ENCODE measurements around the gene HERC3.

Gene HERC3

DNA sequence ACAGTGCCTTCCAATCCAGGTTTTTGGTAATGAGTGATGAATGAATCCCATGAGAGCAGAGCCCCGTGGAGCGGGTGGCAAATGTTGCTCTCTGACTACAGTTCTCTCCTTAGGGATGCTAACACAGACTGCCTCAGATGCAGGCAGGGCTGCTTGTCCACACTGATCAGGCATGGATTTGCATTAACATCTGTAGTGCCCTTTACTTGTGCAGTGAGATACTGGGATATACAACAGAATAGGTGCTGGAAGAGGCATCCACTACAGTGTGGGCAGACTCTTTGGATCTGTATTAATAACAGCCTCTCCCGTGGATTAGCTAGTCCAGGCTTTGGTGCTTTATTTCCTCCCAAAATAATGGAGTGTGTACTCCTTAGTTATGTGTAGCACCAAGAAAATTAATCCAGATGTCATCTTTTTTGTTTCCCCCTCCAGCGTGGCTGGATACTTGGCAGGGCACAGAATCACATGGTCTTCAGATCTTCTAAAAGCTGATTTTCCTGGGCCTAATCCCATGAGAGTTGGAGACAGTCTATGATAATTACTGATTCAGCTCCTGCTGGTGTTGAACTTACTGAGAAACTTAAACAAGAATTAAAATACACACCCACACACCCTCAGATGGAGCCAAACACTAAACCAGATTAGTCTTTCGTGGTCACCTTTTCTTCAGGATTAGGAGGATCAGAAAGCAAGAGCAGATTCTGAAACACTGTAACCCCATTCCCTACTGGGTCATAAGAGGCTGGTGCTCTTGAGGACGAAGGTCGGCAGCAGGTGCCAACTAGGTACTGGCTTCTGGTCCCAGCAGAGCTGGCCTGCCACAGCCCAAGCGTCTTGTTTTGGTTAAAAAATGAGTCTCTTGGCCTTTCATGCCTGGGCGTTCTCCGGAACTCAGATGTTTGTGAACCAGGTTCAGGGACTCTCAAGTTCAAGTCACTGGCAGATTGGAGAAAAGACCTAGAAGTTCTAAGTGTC is 128.5 kb downstream of the HERC3 start:
- no peak for DNase-seq (ENCODE audit: low read depth in 2 of 2)

DNA sequence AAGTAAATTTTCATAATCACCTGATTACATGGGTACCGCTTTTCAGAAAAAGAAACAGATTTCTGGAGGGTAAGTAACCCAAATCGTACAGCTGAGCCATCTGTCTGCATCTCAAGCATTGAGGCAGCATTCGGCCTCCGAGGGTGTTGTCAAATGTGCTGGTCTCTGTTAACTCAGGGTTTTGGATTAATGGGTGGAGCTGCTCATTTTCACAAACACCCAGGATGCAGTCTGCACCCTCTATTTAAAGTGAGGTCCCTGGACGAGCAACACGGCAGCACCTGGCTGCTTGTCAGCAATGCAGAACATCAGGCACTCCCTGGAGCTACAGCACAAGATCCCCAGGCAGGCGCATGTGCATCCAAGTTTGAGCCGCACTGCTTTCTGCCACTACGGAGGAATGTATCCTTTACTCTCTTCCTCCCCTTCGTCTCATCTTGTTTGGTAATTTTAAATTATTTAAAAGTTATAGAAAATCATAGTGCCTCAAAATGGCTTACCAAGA is 130.0 kb downstream of the HERC3 start:
- DNase-seq (ENCODE audit: low read depth in 2 of 2), result no peak

DNA sequence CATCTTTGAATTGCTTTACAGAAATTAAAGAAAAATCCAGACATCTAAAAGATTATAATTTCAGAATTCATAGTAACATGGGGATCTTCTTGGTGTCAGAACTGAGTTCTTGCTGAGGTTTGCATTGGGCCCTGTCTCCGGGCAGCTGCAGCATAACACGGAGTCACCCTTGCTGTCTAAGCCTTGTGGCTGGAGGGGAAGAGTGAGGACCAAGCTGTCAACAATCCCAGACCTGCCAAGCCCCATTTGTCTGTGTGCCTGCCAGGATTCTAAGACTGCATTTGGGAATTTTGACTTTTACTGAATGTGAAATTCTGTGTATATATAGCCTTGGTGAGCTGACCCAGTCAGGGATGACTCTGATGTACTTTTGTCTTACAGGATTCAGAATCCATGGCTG is 130.5 kb downstream of the HERC3 start:
- DNase-seq (ENCODE audit: low read depth in 2 of 2), result no peak

DNA sequence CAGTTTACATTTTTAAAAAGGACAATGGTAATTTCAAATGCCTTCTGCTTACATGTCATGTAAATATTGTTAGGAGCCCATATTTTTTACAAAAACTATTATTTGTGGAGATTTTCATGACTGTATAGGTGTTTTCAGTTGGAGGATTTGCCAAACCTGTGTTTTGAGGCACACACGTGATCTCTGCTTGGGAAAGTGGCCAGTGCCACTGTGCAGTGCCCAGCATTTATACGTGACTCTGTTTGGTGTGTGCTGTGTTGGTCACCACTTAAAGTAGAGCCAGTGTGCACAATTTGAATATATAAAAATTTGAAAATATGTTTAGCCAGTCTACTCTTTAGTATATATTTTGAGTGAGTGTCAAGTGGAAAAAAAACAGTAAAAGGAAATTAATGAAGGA is 132.1 kb downstream of the HERC3 start:
- DNase-seq (ENCODE audit: low read depth in 2 of 2), result no peak

DNA sequence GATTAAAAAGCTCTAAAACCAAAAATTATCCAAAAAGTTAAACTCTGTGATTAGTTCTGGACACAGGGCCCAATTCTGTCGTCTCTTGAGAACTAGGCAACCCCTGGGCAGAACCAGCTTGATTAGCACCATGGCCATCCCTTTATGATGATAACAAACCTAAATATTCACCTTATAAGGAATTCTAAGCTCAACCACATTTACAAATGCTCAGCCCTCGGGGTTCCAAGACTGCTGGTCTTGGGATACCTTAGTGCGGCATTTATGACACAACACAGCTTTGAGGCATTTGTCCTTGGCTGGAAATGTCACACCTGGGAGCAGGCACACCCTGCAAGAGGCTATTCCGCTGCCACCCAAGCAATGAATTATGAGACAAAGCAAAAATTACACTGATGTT is 132.9 kb downstream of the HERC3 start:
- no peak for DNase-seq (ENCODE audit: low read depth in 2 of 2)

DNA sequence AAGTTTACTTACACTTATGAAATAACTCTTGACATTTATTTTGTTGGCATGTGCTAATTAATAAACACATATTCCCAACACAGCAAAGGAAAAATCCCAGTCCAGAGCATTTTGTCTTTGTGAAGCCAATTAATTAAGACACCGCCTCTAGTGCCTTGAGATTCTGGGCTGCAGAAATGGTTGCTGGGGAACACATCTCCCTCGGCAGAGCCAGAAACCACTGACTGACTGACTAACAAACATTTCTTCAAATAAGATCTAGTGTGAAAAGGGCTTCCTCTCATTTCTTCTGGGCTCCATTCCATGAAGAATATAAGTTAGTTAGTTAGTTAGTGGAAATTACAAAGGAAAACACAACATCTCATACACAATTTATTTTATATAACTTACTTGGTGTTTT is 133.7 kb downstream of the HERC3 start:
- DNase-seq (ENCODE audit: low read depth in 2 of 2), result no peak

DNA sequence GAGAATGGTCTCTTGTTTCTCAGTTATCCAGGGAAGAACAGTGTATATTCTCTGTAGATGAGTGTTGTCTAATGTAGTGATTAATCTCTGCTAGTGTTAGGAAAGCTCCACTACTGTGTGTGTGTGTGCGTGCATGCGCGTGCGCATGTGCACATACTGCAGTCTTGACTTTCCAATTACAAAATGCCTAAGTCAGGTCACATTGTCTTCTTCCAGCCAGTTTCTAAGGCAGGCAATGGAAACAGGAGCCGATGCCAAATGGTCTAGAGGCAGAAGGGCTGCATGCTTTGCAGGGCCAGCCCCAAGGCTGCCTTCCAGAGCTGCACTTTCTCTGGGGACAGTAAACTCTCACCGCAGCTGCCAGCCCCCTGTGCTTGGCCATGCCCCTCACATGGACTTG is 135.9 kb downstream of the HERC3 start:
- no peak for DNase-seq (ENCODE audit: low read depth in 2 of 2)

DNA sequence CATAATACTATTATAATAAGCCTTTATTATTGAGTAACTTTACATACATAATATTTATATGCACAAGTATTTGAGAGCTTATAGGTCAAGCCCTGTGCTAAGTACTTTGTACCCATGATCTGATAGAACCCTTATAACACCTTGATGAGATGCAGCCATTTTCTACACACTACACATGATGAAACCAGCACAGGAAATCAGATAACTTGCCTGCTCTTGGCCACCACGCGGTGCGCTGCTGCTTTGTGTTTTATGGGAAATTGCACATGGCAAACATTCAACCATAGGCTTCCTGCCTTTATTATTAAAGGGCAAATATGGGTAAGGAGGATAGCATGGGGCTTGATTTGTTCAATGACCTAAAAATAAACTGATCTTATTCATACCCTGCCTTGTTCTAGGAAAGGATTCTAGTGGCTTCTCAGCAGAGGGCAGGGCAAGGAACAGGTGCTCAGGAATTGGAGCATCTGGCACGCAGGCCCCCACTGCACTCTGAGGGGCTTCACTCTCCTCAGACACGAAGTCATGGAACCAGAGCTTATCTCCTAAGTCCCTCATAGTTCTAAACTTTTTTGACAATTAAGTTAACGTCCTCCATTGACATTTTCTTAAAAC is 137.0 kb downstream of the HERC3 start:
- DNase-seq (ENCODE audit: low read depth in 2 of 2), result no peak

DNA sequence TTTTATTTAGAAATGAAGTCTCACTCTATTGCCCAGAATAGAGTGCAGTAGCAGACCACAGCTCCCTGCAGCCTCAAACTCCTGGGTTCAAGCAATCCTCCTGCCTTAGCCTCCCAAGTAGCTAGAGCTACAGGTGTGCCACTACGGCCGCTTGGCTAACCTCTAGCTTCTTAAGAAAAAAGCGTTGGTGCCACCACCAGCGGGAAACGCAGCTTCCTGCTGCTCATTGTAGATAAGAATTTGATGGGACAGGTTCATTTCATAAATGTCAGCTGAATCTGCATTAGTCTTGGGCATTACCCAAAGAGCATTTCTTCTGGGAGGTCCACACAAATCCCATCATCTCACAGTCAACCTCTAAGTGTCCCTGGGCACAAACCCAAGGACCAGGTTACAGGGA is 138.5 kb downstream of the HERC3 start:
- DNase-seq (ENCODE audit: low read depth in 2 of 2), result no peak

DNA sequence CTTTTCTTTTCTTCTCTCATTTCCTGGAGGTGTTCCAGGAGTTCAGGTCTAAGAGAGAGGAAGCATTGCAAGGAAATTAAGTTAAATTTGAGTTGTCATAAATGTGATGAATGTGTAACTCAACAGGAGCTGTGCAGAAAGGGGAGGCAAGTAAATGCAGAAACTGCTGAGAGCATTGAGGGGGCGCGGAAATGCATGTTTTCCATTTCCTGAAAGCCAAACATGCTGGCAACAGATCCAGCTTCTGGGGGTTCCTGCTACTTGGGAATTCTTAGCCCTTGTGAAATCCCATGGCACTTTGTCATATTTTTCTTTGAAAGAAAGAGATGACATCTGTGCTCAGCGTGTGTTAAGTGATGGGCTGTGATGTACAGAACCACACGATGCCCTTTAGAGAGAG is 139.1 kb downstream of the HERC3 start:
- DNase-seq (ENCODE audit: low read depth in 2 of 2), result no peak

DNA sequence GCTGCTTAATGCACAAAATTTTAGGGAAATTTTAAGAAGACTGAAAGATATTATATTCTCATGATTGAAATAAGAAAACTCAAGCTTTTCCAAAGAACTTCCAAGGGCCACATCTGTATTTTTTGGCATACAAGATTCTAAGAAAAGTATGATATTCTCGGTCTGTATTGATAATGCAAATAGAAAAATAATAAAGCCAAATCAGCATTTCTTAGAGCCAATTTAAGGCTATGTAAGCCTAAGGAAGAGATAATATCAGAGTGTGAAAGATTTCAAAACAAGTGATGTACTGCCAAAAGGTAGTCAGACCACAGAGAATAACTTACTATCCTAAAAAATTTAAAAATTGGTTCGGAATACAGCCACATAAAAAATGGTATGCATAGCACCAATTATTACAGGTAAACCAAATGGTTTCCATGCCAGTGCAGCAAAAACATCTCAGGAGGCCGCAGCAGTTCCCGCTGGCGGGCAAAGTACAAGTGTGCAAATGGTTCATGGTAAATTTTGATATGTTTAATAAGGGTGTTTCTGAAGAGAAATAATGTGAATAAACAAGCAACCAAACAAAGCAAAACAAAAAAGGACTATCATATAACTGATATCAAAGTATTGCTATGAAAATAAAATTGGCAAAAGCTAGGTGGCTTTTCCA is 140.6 kb downstream of the HERC3 start:
- DNase-seq (ENCODE audit: low read depth in 2 of 2), result no peak

DNA sequence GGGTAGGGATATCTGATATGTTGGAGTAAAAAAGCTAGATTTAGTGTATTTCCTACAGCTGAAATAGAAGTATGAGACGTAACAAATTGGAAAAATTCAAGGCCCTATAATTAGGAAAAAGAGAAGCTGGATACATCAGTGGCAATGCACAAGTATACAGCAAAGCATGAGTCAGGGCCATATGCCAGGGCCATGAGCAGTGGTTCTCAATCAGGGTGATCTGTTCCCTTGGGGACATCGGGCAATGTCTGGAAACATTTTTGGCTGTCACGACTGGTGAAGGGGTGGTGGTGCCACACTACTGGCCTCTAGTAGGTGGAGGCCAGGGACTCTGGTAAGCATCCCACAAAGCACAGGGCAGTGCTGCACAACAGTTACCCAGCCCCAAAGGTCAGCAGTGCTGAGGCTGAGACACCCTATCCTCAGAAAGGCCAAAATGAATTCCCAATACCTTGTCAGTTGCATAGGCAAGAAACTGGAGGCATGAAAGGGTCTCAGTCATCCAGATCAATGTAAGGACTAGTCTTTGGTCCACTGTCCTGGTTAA is 142.2 kb downstream of the HERC3 start:
- no peak for DNase-seq (ENCODE audit: low read depth in 2 of 2)

DNA sequence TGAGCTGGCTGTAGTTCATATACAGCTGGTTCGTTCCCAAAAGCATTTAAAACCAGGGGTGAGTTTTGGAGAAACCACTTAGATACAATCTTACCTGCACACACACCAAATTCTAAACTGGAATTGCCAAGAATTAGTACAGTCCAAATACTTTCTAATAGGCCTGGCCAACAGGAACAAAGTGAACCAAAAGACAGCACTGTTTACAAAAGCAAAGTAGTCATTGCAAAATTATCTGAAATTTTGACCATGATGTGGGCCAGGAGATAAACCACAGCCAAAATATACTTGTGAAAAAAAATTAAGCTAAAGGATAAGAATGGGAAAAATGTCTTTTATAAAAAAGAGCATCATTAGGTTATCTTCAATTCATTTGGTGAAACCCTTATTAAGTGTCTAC is 143.3 kb downstream of the HERC3 start:
- no peak for DNase-seq (ENCODE audit: low read depth in 2 of 2)

DNA sequence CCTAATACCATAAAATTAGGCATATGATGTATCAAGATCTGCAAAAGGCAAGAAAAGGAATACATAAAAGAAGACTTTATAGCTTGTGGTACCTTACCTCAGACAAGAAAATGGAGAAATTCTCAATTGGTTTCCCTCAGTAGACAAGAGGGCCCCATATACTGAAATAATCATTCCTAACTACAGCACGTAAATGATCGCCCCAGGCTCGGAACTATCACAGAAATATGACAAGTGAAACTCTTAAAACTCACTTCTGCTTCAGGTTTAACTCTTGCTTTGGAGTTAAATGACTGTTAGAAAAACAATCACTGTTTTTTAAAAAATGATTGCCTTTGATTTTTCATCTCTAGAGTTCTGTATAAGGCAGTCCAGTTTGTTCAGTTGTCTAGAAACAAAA is 144.0 kb downstream of the HERC3 start:
- DNase-seq (ENCODE audit: low read depth in 2 of 2), result no peak

DNA sequence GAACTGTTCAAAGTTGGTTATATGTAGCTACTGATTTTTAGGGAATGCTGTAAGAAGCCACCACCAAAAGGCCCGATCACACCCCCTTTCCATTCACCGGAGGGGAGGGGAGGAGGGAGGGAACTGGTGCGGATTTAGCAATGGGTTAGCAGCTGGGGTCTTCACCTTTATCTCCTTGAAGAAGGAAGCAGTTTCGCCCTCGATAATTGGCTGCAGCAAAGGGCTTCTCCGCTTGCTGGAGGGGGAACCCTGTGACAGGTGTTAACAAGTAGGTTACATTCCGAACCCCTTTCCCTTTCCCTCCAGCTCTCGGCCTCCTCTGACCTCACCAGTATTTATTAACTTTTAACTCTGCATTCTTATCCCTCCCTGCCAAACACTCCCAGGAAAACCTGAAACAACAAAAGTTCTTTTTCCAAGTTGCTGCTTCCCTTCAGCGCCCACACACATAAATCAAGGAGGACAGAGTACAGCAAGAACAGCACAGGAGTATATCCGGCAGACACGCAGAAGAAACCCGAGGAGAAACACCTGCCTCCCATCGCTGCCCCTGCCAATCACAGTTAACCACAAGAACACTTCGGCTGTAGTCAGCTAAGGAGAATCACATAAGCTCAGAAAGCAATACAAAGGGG is 145.1 kb downstream of the HERC3 start:
- DNase-seq (ENCODE audit: low read depth in 2 of 2), result no peak

DNA sequence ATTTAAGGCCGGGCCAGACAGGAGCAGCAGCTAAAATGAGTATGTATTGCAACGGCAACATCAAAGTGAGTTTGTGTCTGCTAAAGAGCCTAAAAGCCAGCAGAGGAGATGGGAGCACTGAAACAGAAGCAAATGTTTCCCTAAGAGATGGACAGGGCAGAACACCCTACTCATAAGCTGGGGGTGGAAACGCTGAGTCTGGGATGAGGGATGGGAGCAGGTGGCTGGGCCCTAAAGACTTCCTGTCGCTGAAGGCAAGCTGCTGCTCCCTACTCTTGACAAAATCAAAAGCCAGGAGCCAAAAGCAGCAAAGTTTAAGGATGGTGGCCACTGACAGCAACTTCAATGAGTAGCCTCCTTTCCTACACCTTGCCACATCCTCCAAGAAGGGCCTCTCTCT is 145.9 kb downstream of the HERC3 start:
- DNase-seq (ENCODE audit: low read depth in 2 of 2), result no peak

DNA sequence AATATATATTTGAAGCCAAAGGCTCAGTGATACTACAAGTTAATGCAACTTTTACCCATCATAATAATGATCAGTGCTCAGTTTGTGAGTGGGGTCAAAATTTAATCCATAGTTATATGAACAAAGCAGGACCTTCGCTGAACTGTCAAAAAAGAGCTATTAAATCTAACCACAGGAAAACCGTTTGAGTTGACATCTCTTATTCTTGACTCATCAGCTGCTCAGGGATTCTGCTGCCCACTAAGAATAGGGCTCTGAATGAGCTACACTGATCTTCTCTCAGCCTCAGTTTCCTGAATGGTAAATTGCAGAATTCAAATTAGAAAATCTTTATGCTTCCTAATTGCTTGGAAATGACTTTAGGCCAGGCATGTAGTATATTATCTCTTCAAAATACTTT is 150.3 kb downstream of the HERC3 start:
- no peak for DNase-seq (ENCODE audit: low read depth in 2 of 2)

DNA sequence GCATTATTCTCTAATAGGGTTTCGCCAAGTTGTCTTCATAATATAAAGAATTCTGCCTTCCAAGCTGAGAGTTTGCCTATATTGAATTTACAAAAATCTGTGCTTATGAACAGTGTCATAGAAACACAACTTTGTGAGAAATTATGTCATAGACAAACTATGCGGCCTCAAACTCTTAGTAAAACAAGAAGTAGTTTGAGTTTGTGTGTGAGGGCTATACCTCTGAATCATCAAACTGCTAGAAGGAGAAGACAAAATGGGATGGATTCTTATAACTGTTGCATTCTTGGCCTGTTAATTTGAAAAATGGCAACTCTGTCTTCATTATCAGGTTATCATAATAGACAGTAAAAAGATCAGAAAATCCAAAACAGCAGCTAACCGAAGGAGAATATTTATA is 151.4 kb downstream of the HERC3 start:
- DNase-seq (ENCODE audit: low read depth in 2 of 2), result no peak

DNA sequence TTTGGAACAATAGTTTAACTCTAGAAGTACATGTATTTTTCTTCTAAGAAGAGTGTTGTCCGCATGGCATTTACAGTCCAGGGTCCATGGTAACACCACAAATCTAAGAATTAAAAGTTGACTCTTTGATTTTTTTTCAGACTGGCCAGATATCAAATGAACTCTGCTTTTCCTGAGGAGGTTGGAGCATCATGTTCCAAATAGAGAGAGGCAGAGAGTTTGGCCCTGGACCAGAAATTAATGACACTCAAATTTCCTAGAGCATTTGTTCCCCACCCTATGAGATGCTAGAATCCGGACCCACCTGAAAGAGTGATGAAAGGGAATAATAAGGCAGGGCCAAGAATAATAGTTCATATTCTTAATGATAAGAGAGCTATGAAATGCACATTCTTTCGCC is 152.3 kb downstream of the HERC3 start:
- DNase-seq (ENCODE audit: low read depth in 2 of 2), result no peak

DNA sequence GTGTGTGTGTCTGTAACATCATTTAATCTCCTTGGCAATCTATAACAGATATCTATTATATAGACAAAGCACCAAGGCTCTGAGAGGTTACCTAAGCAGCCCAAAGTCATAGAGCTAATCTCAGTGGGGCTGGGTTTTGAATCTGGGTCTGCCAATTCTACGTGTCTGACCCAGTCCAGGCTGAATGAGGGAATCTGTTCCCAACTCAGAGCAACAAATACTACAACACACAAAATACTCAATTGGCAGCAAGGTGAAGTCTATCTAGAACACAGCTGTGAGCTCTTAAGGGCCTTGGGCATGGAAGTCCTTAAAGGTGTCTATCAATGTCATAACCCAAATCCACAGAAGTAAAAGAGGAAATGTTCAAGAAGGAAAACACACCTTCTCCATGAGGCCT is 152.9 kb downstream of the HERC3 start:
- DNase-seq (ENCODE audit: low read depth in 2 of 2), result no peak

DNA sequence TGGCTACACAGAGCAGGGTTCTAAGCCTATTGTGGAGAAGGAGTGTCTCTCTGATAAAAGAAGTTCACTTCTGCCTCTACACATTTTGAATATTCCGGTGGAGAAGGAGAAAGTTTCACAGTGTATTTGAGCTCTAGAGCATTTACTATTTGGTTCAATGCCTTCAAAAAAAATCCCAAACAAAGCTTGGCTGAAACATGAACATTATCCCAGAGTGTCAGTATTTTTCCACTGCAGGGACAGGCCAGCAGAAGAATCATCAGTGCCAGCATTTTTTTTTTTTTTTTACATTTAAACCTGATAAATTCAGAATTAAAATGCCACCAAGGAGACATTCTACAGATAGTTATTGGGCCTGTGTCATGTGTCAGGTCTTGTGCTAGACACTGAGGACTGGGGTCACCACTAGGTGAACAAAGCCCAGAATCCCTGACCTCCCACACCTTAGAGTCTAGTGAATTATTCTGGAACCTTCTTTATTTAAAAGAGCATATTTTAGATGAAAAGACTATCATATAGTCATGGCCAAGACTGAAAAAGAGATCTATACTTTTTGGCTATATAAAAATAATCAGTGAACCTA is 153.4 kb downstream of the HERC3 start:
- no peak for DNase-seq (ENCODE audit: low read depth in 2 of 2)

DNA sequence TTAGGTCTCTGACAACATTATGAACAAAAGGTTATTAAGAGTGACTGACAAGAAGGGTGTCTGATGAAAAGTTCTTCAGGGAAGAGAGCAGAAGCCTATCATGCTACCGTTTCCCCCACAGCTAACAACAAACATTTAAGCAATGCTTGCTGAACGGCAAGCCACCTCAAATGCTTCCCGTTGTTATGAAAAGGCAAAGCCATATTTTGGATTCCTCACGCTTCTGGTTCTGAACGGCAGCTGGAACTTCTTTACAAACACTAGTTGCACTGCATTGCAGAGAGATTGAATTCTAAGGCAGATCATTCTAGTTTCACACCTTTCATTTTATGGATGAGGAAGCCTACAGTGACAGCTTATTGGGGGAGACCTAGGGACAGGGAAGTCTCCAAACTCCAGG is 153.9 kb downstream of the HERC3 start:
- no peak for DNase-seq (ENCODE audit: low read depth in 2 of 2)
